K562 (cell line): Measurements from ENCODE around the gene SPRR2E. TPM values are rescaled to one million over a fixed set of nuclear protein-coding genes. Genes with fewer than 3 reads are reported as not detected.
"Not testable (repeated sequence)": the region's sequence is repeated elsewhere in the genome, so short reads cannot be mapped to it uniquely, and the experiment has no call there.

Experiments used
- ATAC-seq: fragments of 200-7000 bp; cut with Tn5 transposase; 3 replicates; pipeline ENCODE4 v1.9.1; 2020; ENCODE audit warnings: moderate library complexity
- BruUV-seq: library from RNA; stranded (reverse); fragments of 400-500 nt; replicated peaks from 2 replicates; lab custom pipeline; 2021; lab: Mats Ljungman, UMichigan
- CTCF ChIA-PET: fragments of 300-600 bp; formaldehyde crosslinking; extraction: SDS; loops from one replicate; lab custom pipeline; 2021; ENCODE audit warnings: low intra/inter-chr PET ratio; lab: Yijun Ruan, JAX
- POLR2A ChIA-PET: fragments of 300-600, 350-650 bp; sonication (Branson Sonifier 250); formaldehyde crosslinking; extraction: SDS; loops from one replicate; lab custom pipeline; 2021; ENCODE audit warnings: antibody characterized with exemption, inconsistent platforms; lab: Yijun Ruan, JAX
- DNase-seq, 4 experiments: peaks; one replicate each; pipeline versions ENCODE4 v3.0.0 to v3.0.0-alpha.2; 2011 to 2018; ENCODE audit warnings: low spot score in 3 of 4, mixed read lengths in 3 of 4; ENCODE audit errors: extremely low read depth in 1 of 4
- FAIRE-seq: peaks from 2 replicates; lab custom pipeline; 2011; peaks lifted over from hg19 to GRCh38; lab: Jason Lieb, UNC
- H2AFZ ChIP-seq: 2 replicates; pipeline ENCODE4 v1.6.0; 2011; ENCODE audit warnings: low read depth, low read length, control low read depth, inconsistent platforms
- H3K27ac ChIP-seq: fragments of 200-600 bp; 3 replicates; pipeline ENCODE4 v1.8.0; 2011; ENCODE audit warnings: low read depth, mild to moderate bottlenecking, control low read depth, inconsistent platforms, low read length, moderate library complexity, mixed read lengths; ENCODE audit errors: extremely low read depth
- H3K27me3 ChIP-seq, 2 experiments: fragments of 300-600 bp in 1 of 2; 2 replicates in 1 of 2; 3 replicates in 1 of 2; pipeline versions ENCODE4 v1.6.0 to v1.8.0; 2011; ENCODE audit warnings: inconsistent platforms in 2 of 2, low read length in 2 of 2, mild to moderate bottlenecking in 1 of 2, mixed read lengths in 1 of 2, moderate library complexity in 1 of 2; ENCODE audit not compliant: control insufficient read depth in 2 of 2, insufficient read depth in 2 of 2
- H3K36me3 ChIP-seq: fragments of 300-600 bp; 3 replicates; pipeline ENCODE4 v1.8.0; 2011; ENCODE audit warnings: mild to moderate bottlenecking, low read length, inconsistent platforms; ENCODE audit not compliant: control insufficient read depth, insufficient read depth
- H3K4me1 ChIP-seq, 2 experiments: fragments of 200-600 bp in 1 of 2; replicated peaks in 1 of 2; 2 replicates in 1 of 2; 3 replicates in 1 of 2; pipeline versions ENCODE4 v1.5.1 to v1.8.0; 2011; ENCODE audit warnings: inconsistent platforms in 2 of 2, low read length in 2 of 2, mild to moderate bottlenecking in 1 of 2, mixed read lengths in 1 of 2, moderate library complexity in 1 of 2; ENCODE audit not compliant: control insufficient read depth in 2 of 2, insufficient read depth in 2 of 2
- H3K4me2 ChIP-seq: 2 replicates; pipeline ENCODE4 v1.6.1; 2011; ENCODE audit warnings: low read length, control low read depth, inconsistent platforms, mixed read lengths; ENCODE audit not compliant: insufficient read depth
- H3K4me3 ChIP-seq: fragments of 200-600 bp; sonication (generic), shearing (Covaris generic); 2 replicates; pipeline ENCODE4 v1.5.1; 2016; ENCODE audit warnings: control low read depth, inconsistent platforms
- H3K79me2 ChIP-seq: fragments of 200-600 bp; 3 replicates; pipeline ENCODE4 v1.8.0; 2011; ENCODE audit warnings: low read length, inconsistent platforms; ENCODE audit not compliant: control insufficient read depth, insufficient read depth
- H3K9ac ChIP-seq, 2 experiments: 2 replicates each; pipeline versions ENCODE4 v1.6.0 to v1.6.1; 2011; ENCODE audit warnings: low read depth in 2 of 2, low read length in 2 of 2, control low read depth in 1 of 2, inconsistent platforms in 1 of 2, mild to moderate bottlenecking in 1 of 2, mixed read lengths in 1 of 2; ENCODE audit not compliant: insufficient read depth in 1 of 2
- H3K9me1 ChIP-seq: one replicate; pipeline ENCODE4 v1.6.0; 2011; ENCODE audit warnings: inconsistent platforms, mild to moderate bottlenecking, low read length, moderate library complexity; ENCODE audit not compliant: control insufficient read depth, insufficient read depth
- H3K9me3 ChIP-seq: replicated peaks from 2 replicates; pipeline ENCODE4 v1.5.1; 2011; ENCODE audit warnings: low read depth, low read length, inconsistent platforms; ENCODE audit not compliant: control insufficient read depth, insufficient read depth
- H4K20me1 ChIP-seq: replicated peaks from 2 replicates; pipeline ENCODE4 v1.6.1; 2011; ENCODE audit warnings: low read length, inconsistent platforms, mixed read lengths; ENCODE audit not compliant: control insufficient read depth, insufficient read depth
- DIDO1 ChIP-seq: fragments of 450-650 bp; IDR thresholded peaks from 2 replicates; pipeline ENCODE4 v1.6.1; 2016; ENCODE audit warnings: low read depth, missing biosample characterization, missing genetic modification characterization
- FOSL1 ChIP-seq: fragments of 200-800 bp; sonication (Bioruptor generic); conservative IDR thresholded peaks from 2 replicates; pipeline ENCODE4 v1.6.1; 2016; ENCODE audit warnings: missing genetic modification characterization, missing compliant biosample characterization
- JUND ChIP-seq, 2 experiments: IDR thresholded peaks; 2 replicates in 1 of 2; 3 replicates in 1 of 2; pipeline ENCODE4 v1.6.1; 2011; ENCODE audit warnings: borderline replicate concordance in 2 of 2, low read depth in 2 of 2, low read length in 2 of 2, improper control_type of control experiment in 1 of 2, missing biosample characterization in 1 of 2, missing genetic modification characterization in 1 of 2, missing genetic modification reagents in 1 of 2
- PHB2 ChIP-seq: fragments of 450-650 bp; IDR thresholded peaks from 2 replicates; pipeline ENCODE4 v1.6.1; 2017; ENCODE audit warnings: low read depth
- SMAD3 ChIP-seq: fragments of 450-650 bp; formaldehyde crosslinking; conservative IDR thresholded peaks from 2 replicates; pipeline ENCODE4 v1.4.0; 2020; ENCODE audit warnings: mild to moderate bottlenecking
- WHSC1 ChIP-seq: IDR thresholded peaks from one replicate; pipeline ENCODE4 v1.6.1; 2012; ENCODE audit warnings: low read length, control low read depth, inconsistent platforms
- ZNF133 ChIP-seq: fragments of 250-450 bp; sonication (Bioruptor Pico); IDR thresholded peaks from 2 replicates; pipeline ENCODE4 v1.4.0; 2020; ENCODE audit warnings: mild to moderate bottlenecking
- ZNF3 ChIP-seq: fragments of 250-450 bp; sonication (Bioruptor Pico); IDR thresholded peaks from 2 replicates; pipeline ENCODE4 v1.5.0; 2021; ENCODE audit warnings: mild to moderate bottlenecking, moderate library complexity
- ZNF324 ChIP-seq: fragments of 250-450 bp; sonication (Bioruptor Pico); IDR thresholded peaks from 2 replicates; pipeline ENCODE4 v1.4.0; 2020; ENCODE audit warnings: mild to moderate bottlenecking
- WGBS: fragments of 100-300 bp; shearing (Covaris generic); methylation state at CpG from one replicate; pipeline ENCODE4 v1.1.6; 2016; ENCODE audit warnings: low coverage, mixed read lengths; ENCODE audit not compliant: insufficient coverage; ENCODE audit errors: missing lambda C conversion rate; 5-methylcytosine and 5-hydroxymethylcytosine counted together
- in situ Hi-C: fragments of 300-500 bp; cut with MboI; formaldehyde crosslinking; loops from 4 replicates; pipeline ENCODE4 v1.15.0; 2018; ENCODE audit warnings: inconsistent platforms, mixed read lengths
- intact Hi-C: fragments of 100-400 bp; cut with micrococcal nuclease; formaldehyde crosslinking; loops from 2 replicates; pipeline ENCODE4 v1.14.2; 2022
- polyA plus RNA-seq, 8 experiments: library from polyadenylated mRNA; depleted of rRNA in 4 of 8; stranded (reverse) in 5 of 8; unstranded in 3 of 8; fragments of >200 nt; fragmentation: Nextera tagmentation in 2 of 8; fragmentation: Illumina TruSeq in 1 of 8; extraction: Ambion mirVana in 2 of 8; extraction: Trizol in 1 of 8; gene quantifications; 2 replicates each; pipeline versions ENCODE4 v1.2.1 to v1.2.3, GENCODE V29; 2011 to 2014; ENCODE audit warnings: inconsistent platforms in 1 of 8, missing spikeins in 1 of 8
- total RNA-seq, 7 experiments: library from RNA; depleted of rRNA in 6 of 7; stranded (reverse); fragments of >200 nt in 6 of 7; fragmentation: Illumina TruSeq in 2 of 7; extraction: Trizol in 2 of 7; gene quantifications; 2 replicates each; pipeline versions ENCODE4 v1.2.1 to v1.2.3, GENCODE V29; 2011 to 2021; ENCODE audit warnings: low replicate concordance in 1 of 7
- TF ChIP-seq, protein P1 (sequence below): fragments of 150-350 bp; conservative IDR thresholded peaks from 2 replicates; pipeline ENCODE4 v1.6.1; 2014; ENCODE audit warnings: low read length
- TF ChIP-seq, protein P2 (sequence below), 2 experiments: fragments of 450-650 bp; IDR thresholded peaks; 2 replicates each; pipeline ENCODE4 v1.6.1; 2016; ENCODE audit warnings: mild to moderate bottlenecking in 2 of 2, borderline replicate concordance in 1 of 2, low read depth in 1 of 2, moderate library complexity in 1 of 2

SPRR2E gene
- total and polyA plus RNA-seq, 9 of the 15 experiments (the other 6 are each of a cell fraction or from before 2014, with no cell fraction given), result not detected

DNA sequence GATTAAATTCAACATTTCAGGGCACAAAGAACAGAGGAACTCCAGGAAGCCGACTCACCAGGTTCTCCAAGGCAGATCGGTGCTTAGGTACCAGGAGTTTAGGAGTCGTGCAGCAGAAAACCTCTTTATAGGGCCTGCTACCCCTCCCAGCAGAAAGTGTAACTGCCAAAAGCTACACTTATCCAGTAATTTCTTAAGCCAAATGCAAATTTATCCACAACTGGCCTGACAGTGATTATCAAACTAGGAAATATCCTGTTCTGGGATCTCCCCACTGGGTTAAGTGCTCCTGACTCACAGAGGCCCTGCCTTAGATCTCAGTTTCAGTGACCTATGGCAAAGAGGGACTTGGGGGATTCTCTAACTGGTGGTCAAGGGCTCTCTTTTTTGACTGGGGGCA is 19.1 kb upstream of the SPRR2E start, which contains the start of gene SPRR2F (continued):
- TF ChIP-seq, protein P1, sequence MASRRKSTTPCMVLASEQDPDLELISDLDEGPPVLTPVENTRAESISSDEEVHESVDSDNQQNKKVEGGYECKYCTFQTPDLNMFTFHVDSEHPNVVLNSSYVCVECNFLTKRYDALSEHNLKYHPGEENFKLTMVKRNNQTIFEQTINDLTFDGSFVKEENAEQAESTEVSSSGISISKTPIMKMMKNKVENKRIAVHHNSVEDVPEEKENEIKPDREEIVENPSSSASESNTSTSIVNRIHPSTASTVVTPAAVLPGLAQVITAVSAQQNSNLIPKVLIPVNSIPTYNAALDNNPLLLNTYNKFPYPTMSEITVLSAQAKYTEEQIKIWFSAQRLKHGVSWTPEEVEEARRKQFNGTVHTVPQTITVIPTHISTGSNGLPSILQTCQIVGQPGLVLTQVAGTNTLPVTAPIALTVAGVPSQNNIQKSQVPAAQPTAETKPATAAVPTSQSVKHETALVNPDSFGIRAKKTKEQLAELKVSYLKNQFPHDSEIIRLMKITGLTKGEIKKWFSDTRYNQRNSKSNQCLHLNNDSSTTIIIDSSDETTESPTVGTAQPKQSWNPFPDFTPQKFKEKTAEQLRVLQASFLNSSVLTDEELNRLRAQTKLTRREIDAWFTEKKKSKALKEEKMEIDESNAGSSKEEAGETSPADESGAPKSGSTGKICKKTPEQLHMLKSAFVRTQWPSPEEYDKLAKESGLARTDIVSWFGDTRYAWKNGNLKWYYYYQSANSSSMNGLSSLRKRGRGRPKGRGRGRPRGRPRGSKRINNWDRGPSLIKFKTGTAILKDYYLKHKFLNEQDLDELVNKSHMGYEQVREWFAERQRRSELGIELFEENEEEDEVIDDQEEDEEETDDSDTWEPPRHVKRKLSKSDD, result no peak
- TF ChIP-seq ZNF324 (CRISPR knock-in tag), result no peak
- TF ChIP-seq WHSC1, result no peak
- TF ChIP-seq FOSL1 (tag), result no peak
- no peak for TF ChIP-seq JUND (IDR thresholded peaks at IDR 0.05; ENCODE audit: borderline replicate concordance, low read depth, low read length)
- TF ChIP-seq JUND (tag; IDR thresholded peaks at IDR 0.05; ENCODE audit: borderline replicate concordance, low read depth, low read length), result no peak
- TF ChIP-seq, protein P2, sequence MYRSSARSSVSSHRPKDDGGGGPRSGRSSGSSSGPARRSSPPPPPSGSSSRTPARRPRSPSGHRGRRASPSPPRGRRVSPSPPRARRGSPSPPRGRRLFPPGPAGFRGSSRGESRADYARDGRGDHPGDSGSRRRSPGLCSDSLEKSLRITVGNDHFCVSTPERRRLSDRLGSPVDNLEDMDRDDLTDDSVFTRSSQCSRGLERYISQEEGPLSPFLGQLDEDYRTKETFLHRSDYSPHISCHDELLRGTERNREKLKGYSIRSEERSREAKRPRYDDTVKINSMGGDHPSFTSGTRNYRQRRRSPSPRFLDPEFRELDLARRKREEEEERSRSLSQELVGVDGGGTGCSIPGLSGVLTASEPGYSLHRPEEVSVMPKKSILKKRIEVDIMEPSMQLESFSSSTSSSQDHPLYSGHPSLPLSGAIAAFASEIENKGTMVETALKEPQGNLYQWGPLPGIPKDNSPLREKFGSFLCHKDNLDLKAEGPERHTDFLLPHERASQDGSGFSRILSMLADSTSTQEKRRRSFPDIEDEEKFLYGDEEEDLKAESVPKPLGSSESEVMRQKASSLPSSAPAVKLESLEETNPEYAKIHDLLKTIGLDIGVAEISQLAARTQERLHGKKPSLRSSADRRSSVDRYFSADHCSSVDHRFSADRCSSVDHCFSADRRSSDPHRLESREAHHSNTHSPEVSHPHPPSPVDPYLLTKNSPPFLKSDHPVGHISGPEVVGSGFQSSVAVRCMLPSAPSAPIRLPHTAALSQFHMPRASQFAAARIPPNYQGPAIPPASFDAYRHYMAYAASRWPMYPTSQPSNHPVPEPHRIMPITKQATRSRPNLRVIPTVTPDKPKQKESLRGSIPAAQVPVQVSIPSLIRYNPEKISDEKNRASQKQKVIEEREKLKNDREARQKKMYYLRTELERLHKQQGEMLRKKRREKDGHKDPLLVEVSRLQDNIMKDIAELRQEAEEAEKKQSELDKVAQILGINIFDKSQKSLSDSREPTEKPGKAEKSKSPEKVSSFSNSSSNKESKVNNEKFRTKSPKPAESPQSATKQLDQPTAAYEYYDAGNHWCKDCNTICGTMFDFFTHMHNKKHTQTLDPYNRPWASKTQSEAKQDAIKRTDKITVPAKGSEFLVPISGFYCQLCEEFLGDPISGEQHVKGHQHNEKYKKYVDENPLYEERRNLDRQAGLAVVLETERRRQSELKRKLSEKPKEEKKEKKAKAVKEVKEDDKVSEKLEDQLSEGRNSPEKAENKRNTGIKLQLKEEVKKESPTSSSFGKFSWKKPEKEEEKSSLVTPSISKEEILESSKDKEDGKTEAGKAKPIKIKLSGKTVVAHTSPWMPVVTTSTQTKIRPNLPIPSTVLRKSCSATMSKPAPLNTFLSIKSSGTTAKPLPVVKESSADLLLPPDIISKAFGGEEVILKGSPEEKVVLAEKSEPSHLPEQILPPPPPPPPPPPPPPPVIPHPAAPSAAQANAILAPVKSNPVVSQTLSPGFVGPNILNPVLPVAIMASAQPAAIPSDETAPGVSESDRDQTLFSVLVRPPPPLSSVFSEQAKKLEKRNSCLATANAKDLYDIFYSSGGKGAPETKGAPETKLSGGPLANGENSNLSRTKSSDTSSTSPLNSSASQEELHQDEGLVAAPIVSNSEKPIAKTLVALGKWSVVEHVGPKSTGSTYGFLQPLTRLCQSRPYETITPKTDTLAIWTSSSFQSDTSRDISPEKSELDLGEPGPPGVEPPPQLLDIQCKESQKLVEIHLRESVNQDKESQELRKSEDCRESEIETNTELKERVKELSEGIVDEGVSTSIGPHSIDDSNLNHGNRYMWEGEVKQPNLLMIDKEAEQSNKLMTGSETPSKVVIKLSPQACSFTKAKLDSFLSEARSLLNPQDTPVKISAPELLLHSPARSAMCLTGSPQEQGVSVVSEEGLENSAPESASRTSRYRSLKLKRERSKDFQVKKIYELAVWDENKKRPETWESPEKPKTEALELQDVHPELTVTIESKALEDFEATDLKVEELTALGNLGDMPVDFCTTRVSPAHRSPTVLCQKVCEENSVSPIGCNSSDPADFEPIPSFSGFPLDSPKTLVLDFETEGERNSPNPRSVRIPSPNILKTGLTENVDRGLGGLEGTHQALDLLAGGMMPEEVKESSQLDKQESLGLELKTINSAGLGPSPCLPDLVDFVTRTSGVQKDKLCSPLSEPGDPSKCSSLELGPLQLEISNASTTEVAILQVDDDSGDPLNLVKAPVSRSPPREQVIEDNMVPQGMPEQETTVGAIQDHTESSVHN (IDR thresholded peaks at IDR 0.05; ENCODE audit: borderline replicate concordance in 1 of 2, low read depth in 1 of 2), result no peak
- no peak for TF ChIP-seq ZNF133 (CRISPR knock-in tag)
- TF ChIP-seq PHB2, result no peak
- TF ChIP-seq SMAD3 (CRISPR knock-in tag), result no peak
- no peak for TF ChIP-seq ZNF3 (CRISPR knock-in tag)
- no peak for TF ChIP-seq DIDO1 (tag)
- TF ChIP-seq, all 486 proteins: peak for 0

DNA sequence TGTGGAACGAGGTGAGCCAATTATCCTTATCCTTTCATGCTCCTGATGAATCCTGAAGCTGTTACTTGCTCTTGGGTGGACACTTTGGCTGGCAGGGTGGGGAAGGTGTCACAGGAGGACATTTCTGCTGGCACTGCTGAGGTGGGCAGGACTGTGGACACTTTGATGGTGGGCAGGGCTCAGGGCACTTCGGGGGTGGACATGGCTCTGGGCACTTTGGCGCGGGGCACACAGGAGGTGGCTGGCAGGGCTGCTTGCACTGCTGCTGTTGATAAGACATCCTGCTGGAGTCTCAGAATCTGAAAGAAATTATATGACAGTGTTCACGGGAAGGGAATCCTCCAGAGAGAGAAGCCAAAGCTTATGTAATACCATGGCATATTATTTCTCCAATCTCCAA is 18.1 kb upstream of the SPRR2E start:
- H3K4me1 ChIP-seq, H3K79me2 ChIP-seq, H3K4me2 ChIP-seq, BruUV-seq, H4K20me1 ChIP-seq, H2AFZ ChIP-seq, H3K27me3 ChIP-seq, H3K27ac ChIP-seq, in situ Hi-C loops, H3K9me1 ChIP-seq, CTCF ChIA-PET, H3K9me3 ChIP-seq, DNase-seq, H3K4me3 ChIP-seq, H3K36me3 ChIP-seq, POLR2A ChIA-PET, intact Hi-C loops, ATAC-seq, H3K9ac ChIP-seq, FAIRE-seq: not testable (repeated sequence)
- 42% methylated on average over 5 of the region's 5 CpGs for WGBS
